CD4-positive, alpha-beta T cell treated with Interleukin-6 for 4 hours (primary cell): ENCODE measurements around the gene ACTA2.

Source experiments
- DNase-seq: peaks from one replicate; pipeline ENCODE4 v3.0.0-alpha.2; 2020; ENCODE audit warnings: mixed read lengths

ACTA2 gene

DNA sequence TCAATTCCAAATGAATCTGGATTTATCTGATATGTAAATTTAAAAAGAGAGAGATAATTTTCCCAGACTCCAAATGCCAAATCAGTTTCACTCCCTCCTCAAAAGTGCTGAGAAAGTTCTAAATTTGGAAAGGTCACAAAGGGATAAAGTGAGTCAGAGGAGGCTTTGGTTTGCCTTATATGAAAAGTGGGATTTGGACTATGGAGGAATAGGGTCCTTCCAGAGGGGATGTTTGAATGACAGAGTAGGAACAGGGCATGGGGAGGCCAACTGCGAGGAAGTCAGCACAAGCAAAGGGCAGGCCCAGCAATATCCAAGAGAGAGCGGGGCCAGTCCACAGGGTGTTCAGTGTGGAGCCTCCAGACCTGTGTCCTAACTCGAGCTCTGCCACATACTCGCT, 28.2 kb upstream of the ACTA2 start:
- no peak for DNase-seq

DNA sequence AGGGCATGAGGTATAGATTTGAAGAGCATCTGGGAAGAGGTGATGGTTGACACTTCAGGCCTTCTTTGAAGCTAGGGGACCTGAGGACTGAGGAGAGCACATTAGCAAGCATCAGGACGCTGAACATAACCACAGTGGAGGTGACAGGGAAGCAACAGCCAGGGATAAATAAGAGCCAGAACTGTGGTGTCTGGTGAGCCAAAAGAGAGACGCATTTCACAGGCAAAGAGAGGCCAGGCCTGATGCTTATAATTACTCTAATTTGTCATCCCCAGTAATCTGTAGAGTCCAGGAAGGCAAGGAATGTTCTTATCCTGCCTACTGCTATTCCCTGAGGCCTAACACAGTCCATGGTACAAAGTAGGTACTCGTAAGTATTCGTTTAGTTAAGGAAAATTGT, 27.7 kb upstream of the ACTA2 start:
- DNase-seq, result no peak

DNA sequence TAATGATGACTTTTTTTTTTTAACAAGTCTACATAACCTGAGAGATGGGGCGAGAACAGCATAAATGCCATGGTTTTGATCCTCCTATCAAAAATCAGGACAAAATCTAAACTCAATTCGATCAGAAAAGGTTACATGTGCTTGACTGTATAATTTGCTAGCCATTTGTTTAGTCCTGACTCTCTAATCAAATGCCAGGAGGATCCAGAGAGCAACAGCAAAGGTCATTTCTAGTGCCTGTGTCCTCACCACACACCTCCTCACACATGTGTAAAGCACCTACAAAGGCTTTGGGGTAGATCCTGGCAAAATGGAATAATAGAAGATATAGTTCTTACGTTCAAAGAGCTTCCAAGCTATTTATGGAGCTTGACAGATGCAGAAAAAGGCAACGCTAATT, 27.0 kb upstream of the ACTA2 start:
- DNase-seq, result no peak

DNA sequence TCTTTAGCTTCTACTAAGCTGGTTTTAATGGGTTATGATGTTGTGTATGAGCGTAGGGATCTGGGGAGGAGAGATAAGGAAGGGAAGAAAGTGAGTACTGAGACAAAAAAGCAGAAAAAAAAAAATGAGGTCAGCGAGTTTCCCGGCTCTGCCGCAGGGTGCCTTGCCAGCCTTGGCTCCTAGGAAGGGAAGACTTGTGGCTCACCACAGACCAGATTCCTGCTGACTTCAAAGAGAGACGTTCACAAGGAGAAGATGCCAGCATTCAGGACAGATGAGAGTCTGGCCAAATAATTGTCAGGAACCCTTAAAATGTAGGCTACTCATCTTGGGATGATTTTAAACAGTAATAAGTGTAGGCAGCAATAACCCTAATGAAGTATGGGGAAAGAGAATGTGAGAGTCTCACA, 26.6 kb upstream of the ACTA2 start:
- no peak for DNase-seq

DNA sequence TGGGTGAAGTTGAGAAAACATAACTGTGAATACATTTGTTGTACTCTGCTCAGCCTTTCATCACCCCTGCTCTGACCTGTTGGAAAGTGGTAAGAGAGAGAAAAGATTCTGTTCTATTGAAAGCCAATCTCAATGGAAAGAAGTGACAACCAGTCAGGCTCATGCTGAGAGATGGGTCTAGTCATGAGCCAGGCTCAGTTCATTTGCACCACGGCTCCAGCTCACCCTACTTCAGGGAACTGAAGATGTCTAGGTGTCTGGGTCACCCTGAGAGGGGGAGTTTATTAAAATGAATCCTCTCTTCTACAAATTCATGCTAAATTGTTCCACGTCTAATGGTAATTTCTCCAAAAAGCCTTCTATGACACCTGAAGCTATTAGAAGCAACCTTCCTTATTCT, 25.9 kb upstream of the ACTA2 start:
- DNase-seq, result no peak

DNA sequence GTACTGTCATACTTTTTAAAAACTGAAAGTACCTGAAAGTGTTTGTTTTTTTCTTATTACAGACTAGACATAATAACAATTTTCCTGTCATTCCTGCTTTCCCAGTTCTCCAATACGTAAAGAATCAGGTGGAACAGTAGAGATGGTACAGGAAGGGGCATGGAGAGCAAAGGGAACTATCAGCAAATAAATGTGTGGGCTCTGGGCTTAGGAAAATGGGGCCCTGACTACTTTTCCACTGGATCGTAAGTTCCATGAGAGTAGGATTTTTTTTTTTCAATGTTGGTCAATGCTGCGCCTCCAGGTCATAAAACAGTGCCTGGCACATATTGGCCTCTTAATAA, 22.8 kb upstream of the ACTA2 start:
- no peak for DNase-seq

DNA sequence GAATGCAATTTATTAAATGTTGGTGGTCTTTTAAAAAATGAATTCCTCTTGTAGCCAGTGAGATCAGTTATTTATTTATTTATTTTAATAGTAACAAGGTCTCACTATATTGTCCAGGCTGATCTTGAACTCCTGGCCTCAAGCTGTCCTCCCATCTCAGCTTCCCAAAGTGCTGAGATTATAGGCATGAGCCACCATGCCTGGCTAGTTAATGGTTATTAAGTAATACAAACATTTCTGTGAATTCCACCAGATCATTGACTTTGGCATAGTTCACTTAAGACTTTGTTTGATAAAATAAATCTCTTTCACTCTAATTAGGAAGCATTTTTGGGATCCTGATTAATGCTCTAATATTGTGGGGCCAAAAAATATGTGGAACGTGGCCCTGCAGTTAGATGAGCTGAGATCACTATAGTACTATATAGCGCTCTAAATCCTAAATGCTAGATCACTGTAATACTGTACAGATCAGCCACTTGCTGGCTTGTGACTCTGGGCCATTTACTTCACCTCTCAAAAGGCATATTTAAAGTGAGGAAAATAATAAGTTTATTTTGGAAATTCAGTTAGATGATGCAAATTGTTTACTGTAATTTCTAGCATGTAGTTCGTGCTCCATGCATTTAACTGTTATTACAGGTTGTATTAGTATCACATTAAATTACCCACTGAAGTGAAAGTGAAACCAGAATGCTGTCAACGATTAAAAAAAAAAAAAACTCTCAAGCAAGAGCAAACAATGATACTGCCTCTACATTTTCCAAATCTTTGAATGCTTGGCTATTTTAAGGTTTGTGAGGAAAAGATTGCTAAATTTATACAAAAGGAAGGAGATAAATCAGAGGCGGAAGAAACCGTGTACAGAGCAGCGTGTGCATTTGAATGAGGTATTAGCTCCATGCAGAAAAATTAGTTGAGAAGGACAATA, 22.1 kb upstream of the ACTA2 start:
- DNase-seq, result no peak

DNA sequence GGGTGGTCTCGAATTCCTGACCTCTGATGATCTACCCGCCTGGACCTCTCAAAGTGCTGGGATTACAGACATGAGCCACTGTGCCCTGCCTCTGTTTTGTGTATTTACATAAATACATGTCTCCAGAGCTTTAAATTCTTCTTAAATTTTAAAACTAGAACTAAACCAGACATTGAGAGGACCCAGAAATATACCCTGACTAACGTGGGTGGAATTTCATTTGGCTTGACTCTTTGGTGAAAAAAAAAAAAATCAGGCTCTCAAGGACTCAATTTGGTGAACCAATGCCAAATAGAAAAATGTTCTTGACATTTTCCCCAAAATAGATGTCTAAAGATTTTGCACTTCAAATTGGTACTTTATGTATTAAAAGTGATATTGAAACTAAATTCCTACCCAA, 21.4 kb upstream of the ACTA2 start:
- DNase-seq, result no peak

DNA sequence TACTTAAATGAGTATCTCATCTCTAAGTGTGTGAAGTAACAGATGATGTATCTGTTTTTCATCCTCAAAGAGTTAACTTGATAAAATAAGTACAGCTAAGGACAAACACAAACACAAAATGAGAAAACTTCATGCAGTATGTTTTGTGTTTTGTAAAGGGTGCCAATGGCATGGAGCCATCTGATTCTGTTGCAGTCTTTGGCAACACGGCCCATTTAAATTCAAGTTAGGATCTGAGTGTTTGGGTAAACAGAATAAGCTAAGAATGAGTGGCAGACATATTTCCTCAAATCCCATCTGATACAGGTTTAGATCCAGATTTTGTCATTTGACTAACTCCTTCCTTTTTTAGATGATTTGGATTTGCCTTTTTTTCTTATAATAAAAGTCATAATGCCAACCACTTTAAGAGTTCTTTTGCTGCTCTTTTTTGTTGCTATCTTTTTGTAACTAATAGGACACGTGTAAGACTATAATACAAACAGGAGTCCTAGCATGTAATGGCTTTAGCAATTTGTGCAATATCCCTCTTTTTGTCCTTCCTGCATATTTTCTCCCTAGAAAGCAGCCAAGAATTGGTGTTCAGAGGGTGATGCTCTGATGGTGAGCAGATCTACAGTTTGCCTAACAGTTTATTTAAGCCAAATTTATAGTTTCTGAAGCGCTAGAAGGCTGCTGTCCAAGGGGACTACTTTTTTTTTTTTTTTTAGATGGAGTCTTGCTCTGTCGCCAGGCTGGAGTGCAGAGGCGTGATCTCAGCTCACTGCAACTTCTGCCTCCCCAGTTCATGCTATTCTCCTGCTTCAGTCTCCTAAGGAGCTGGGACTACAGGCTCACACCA, 18.9 kb upstream of the ACTA2 start:
- DNase-seq, result no peak

DNA sequence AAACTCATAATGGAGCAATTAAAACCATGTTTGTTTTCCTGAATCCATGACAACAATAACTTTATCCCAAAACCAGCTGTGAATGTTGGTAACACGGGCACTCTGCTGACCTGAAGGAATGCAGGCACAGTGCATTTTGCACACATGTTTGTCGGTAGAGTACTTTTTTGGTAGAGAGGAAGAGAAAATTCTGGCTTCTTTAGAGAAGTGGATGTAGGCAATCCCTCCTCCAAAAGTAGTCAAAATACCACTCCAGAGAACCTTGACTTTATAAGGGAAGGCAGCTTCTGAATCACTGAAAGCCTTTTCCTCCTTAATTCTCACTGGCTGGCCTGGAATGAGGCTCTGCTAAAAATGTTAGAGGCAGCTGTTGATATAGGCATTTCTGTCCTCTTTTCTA, 15.8 kb upstream of the ACTA2 start:
- DNase-seq, result no peak

DNA sequence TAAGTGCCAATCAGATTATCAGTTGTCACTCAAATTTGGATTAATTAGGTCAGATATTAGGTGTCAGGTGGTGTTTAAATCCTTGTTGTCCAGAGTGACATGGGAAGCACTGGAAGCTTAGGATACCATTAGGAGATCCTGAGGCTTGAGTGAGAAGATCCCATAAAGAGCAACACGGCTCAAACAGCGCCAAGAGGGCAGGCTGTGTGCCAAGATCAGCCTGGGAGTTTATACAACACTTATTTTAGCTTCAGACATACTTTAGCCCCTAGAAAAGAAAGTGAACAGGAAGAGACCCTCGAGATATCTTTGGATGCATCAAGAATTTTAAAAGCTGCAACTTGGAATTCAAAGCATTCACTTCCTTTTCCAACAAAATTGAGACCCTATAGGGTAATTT, 14.2 kb upstream of the ACTA2 start:
- DNase-seq, result no peak

DNA sequence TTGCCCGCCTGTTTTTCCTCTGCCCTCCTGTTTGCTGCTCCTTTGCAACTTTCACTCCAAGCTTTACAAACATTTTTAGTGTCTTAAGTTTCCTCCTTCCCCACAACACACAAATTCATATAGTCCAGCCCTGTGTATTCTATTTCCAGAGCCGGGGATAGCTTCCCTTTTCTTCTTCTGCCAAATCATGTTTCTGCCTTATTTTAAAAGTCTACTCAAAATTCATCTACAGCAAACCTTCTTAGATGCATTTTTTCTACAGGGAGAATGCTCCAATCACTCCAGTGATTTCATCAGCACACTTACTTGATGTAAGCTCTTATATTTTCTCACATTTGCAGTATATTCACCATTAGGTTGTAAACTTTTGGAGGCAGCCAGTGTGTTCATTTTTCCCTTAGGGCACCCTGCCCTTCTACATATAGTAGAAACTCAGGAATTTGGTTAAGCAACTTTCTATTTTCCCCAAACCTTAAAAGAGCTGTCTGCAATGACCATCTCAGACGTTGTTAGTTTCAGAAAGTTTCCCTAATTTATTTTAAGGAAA, 12.4 kb upstream of the ACTA2 start:
- no peak for DNase-seq

DNA sequence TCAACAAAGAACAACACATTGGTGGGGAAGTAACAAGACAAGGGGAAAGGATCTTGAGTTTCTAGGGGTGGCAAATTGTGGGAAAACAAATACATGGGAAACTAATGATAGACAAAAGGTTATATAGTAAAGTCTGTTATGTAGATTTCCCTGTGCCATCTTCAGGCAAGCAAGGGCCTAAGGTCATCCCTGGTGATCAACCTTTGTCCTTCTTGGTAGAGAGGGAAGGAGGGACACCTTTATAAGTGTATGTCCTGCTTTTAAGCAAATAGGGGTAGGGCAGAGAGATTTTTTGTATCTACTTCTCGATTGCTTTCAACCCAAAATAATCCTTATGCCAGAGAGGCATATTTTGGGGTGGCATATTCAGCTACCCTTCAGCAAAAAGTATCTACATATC, 11.8 kb upstream of the ACTA2 start:
- DNase-seq, result no peak

DNA sequence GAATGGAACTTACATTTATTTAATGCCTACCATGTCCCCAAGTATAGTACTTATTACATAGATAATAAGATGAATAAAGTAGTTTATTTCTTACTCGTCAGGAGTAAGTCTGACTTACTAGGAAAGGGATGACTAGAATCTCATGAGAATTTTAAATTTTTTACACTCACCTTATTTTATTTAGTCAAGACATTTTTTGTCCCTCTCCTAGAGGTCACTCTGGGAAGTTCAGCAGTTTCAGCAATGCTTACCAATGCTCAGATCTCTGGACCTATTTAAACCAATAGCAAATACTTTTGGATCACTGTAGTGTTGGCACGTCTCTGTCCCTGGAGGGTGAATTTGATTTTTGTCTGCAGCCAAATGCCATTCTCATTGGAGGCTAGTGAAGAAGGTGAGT, 10.7 kb upstream of the ACTA2 start:
- no peak for DNase-seq

DNA sequence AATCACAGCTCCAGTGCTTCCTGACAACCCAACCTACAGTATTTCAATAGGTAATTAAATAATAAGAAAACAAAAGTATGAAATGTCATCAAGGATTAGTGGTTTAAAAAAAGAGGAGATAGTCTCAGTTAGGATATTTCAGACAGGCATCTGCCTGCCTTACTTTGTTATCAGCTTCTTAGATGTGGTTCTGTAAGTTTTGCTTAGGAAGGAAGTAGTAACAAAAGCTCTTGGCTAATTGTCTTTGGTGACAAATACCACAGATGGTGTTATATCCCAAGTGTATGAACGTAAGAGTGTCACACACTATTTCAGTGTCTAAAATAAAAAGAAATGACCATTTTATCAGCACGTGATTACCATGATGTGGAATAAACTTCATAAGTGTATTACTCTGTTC, 9.8 kb upstream of the ACTA2 start:
- DNase-seq, result no peak

DNA sequence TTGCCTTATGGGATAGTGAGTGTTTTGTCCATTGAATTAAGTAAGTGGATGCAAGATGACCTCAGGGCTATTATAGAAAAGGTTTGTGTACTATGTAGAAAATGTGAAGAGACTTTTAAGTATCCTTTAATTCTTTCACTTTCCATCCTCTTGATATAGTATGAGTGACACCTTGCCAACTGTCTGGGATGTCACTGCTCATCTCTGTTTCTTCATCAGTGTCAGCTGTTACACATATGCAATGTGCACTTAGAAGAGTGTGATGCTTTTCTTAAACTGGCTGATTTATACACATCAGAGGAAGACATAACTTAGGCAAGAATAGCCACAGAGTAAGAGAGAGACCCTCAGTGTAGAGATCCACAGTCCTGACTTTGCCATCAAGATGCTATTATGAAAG, 8.7 kb upstream of the ACTA2 start:
- no peak for DNase-seq

DNA sequence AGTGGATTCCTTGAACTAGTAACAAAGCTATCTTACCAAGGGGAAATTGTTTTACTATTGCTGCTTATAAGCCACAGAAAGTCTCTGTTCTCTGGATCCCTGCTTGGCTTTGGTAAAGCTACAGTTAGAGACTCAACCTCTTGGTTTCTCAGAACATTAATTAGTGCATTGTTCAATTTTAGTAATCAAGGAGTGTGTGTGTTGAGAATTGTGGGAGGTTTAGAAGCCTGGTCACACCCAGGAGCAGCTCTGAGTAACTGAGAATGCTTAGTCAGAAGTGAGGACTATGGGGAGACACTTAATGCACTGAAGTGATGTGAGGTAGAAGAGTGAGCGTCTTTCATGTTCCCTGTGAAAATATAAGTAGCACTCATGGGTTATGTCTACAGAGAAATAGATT, 8.2 kb upstream of the ACTA2 start:
- no peak for DNase-seq

DNA sequence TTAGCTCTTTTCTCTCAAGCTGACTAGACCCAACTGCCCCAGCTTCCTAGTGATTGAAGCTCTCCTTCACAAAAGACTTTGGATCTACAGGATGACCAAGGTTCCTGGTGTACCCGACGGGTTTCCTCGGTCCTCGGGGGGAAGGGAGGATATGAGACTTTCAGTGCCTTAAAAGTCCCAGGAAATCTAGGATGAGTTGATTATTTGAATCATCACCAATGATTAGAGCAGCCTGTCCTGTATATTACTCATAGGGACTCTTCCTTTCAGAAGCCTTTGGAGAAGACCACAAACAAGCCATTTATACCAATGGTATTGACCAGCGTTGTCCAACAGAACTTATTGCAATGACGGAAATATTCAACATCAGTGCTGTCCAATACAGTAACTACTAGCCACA, 6.1 kb upstream of the ACTA2 start:
- DNase-seq, result no peak

DNA sequence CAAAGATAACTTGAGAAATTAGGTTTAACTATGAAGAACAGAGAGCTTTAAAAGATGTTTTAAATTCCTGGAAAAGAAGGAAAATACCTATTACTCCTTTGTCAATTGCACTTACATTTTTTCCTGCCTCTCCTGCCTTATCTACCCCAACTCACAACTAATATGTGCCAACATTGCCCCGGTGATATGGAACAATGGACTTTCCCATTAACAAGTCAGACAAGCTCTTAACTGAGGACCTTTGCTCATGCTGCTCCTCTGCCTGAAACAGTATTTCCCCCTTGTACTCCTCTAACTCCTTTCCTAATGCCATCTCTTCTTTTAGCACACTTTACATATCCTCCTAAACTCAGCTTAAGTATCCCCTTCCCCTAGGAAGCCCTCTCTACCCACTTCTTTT, 4.8 kb upstream of the ACTA2 start:
- no peak for DNase-seq

DNA sequence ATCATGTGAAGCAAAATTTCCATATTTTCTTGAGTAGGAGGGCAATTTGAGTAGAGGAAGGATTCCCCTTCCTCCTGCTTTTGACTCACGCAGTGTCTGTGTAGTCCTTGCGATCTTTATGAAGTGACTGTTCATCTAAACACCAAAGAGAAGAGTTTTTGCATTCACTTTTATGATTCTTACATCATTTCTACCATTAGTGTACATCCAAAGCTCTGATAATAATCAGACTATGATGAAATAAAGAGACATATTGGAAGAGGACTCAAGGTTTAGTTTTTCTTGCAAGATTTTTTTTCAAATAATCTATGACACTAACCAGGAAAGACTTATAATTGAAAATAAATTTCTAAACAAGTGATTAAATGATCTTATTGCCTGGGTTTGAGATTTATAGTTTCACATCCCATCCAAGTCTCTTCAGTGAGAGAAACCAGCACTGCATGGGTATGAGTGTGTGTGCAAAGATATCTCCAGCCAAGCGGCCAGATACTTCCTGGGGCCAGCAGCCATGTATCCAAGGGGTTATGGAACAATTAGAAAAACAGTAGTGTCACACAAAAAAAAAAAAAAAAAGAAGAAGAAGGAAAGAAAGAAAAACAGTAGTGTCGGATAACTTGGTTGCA, 2.0 kb upstream of the ACTA2 start:
- DNase-seq, result no peak

DNA sequence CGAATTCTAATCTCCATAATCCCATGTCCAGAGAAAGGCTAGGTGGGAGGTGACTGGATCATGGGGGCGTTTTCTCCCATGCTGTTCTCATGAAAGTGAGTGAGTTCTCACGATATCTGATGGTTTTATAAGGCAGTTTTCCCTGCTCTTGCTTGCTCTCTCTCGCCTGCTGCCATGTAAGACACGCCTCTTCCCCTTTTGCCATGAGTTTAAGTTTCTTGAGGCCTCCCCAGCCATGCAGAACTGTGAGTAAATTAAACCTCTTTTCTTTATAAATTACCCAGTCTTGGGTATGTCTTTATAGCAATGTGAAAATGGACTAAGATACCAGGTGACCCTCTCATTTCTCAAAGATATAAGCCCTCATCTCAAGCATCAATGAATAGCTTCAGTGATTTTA, 1.1 kb upstream of the ACTA2 start:
- no peak for DNase-seq

DNA sequence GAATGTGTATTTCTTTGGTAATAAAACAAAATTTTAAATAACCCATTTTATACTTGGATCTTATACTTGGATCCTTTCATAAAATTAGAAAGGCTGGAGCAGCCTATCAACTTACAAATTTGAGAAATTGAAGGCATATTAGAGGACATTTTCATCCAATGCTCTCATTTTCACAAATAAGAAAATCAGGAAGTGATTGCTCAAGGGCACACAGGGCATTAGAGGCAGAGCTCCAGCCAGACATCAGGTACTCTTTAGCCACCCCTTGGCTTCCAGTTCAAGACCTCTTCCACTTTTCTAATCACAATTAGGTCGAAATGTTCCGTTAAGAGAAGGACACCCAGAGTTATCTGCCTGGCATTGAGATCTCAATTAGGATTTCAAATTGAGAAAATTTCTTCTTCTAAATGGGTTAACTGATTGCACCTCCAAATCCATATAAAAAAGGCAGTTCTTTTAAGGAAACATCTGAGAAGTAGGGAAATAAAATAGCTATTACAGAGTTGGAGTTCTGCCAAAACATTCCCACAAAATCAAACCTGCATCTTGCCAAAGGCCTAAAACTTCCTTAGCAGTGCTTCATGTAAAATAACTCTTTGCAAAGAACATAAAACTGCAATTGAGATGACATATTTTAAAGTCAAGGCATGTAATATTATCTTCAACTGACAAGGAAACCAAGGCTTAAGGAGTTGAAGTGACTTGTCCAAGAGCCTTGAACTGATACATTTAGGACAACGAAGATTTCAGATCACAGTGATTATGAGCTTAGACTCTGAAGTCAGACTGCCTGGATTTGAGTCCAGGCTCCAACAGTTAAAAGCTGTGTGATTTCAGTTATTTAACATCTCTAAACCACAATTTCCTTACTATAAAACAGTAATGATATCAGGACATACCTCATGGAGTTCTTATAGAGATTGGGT, 2.4 kb downstream of the ACTA2 start:
- no peak for DNase-seq
